Tibial artery (tissue), 4 donors: ENCODE measurements around the gene ZNF831.

Source experiments
- DNase-seq, 2 donors: peaks; one replicate each; pipeline ENCODE4 v3.0.0-alpha.2; 2019
- H3K27ac ChIP-seq, 2 donors: fragments of 200-600 bp; sonication (generic) in 1 of 2; 1 replicate in 1 of 2; 2 replicates in 1 of 2; pipeline ENCODE4 v1.5.1; 2018 to 2019; ENCODE audit warnings: mild to moderate bottlenecking in 1 of 2
- H3K27me3 ChIP-seq, 2 donors: fragments of 200-600 bp; sonication (generic) in 1 of 2; one replicate each; pipeline versions ENCODE4 v1.5.1 to v1.6.0; 2016 to 2019
- H3K36me3 ChIP-seq, 3 donors: fragments of 200-600 bp; sonication (generic) in 2 of 3; one replicate each; pipeline ENCODE4 v1.5.1; 2016 to 2019; ENCODE audit warnings: mild to moderate bottlenecking in 2 of 3
- H3K4me1 ChIP-seq, 4 donors: fragments of 200-600 bp; sonication (generic) in 2 of 4; 1 replicate in 3 of 4; 2 replicates in 1 of 4; pipeline ENCODE4 v1.5.1; 2016 to 2019
- H3K4me3 ChIP-seq, 2 donors: fragments of 200-600 bp; sonication (generic) in 1 of 2; 1 replicate in 1 of 2; 2 replicates in 1 of 2; pipeline ENCODE4 v1.5.1; 2018 to 2019; ENCODE audit warnings: mild to moderate bottlenecking in 2 of 2
- H3K9me3 ChIP-seq, 3 donors: fragments of 200-600 bp; sonication (generic) in 1 of 3; one replicate each; pipeline ENCODE4 v1.5.1; 2016 to 2019
- intact Hi-C: fragments of 100-400 bp; cut with DNase I; formaldehyde crosslinking; loops from one replicate; pipeline ENCODE4 v1.15.0; 2023; ENCODE audit warnings: low total_unique reads
- TF ChIP-seq, protein P1 (sequence below), 2 experiments: fragments of 200-600 bp in 1 of 2; fragments of 450-650 bp in 1 of 2; IDR thresholded peaks; one replicate each; pipeline ENCODE4 v1.5.1; 2017 to 2019; ENCODE audit warnings: antibody characterized with exemption in 2 of 2, mild to moderate bottlenecking in 1 of 2, moderate library complexity in 1 of 2

ZNF831 gene

DNA sequence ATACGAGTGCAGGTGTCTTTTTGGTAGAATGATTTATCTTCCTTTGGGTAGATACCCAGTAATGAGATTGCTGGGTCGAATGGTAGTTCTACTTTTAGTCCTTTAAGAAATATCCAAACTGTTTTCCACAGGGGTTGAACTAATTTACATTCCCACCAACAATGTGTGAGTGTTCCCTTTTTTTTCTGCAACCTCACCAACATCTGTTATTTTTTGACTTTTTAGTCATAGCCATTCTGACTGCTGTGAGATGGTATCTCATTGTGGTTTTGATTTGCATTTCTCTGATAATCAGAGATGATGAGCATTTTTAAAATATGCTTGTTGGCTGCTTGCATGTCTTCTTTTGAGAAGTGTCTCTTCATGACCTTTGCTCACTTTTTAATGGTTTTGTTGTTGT is 1.9 kb upstream of the ZNF831 start:
- no peak for DNase-seq
- H3K4me1 ChIP-seq, result no peaks in the 10 kb centered on the region
- intact Hi-C loops, result no loop called here

GRCh38 chr20:59164686-59165391 is 1.2 kb downstream of the ZNF831 start:
- Histone ChIP-seq H3K27ac (no peak overlapping the region), H3K9me3 (no peaks in the 10 kb centered on the region), H3K36me3 (no peaks in the 10 kb centered on the region), H3K4me3 (no peak overlapping the region), H3K4me1 (no peaks in the 10 kb centered on the region), H3K27me3 (peaks cover 0 to 12% of the 10 kb centered on the region in 2 donors)
- intact Hi-C loops, result no loop called here
- DNase-seq, result no peak
- TF ChIP-seq, protein P1, sequence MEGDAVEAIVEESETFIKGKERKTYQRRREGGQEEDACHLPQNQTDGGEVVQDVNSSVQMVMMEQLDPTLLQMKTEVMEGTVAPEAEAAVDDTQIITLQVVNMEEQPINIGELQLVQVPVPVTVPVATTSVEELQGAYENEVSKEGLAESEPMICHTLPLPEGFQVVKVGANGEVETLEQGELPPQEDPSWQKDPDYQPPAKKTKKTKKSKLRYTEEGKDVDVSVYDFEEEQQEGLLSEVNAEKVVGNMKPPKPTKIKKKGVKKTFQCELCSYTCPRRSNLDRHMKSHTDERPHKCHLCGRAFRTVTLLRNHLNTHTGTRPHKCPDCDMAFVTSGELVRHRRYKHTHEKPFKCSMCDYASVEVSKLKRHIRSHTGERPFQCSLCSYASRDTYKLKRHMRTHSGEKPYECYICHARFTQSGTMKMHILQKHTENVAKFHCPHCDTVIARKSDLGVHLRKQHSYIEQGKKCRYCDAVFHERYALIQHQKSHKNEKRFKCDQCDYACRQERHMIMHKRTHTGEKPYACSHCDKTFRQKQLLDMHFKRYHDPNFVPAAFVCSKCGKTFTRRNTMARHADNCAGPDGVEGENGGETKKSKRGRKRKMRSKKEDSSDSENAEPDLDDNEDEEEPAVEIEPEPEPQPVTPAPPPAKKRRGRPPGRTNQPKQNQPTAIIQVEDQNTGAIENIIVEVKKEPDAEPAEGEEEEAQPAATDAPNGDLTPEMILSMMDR (IDR thresholded peaks at IDR 0.05), result no peak

More for the DNA sequence above, 1.9 kb upstream of the ZNF831 start:
- H3K9me3 ChIP-seq, result no peaks in the 10 kb centered on the region
- H3K36me3 ChIP-seq, result no peaks in the 10 kb centered on the region
- TF ChIP-seq, protein P1 (IDR thresholded peaks at IDR 0.05), result no peak
- H3K27me3 ChIP-seq, result peaks cover 0 to 16% of the 10 kb centered on the region in 2 donors
- H3K27ac ChIP-seq, result no peak overlapping the region
- H3K4me3 ChIP-seq, result no peak overlapping the region

DNA sequence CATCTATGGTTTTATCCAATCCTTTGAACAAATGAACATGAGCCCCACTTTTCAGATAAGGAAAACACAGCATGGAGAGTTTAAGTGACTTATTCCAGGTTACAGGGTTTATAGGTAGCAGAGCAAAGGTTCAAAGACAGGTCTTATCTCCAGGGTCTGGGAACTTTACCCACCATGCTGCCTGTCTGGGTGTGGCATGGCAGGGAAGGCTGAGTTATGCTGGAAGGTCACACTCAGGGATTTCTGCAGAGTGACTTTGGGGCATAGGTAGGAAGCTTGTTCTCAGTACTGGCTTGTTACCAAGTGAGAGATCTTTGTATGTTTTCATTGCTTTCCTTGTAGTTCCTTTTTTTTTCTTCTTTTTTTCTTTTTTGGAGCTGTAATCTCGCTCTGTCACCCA is 1.8 kb downstream of the ZNF831 start:
- DNase-seq, result no peak
- no peak overlapping the region for H3K27ac ChIP-seq

GRCh38 chr20:59165891-59166709 is 2.5 kb downstream of the ZNF831 start:
- H3K27me3 ChIP-seq, result peaks cover 0 to 7% of the 10 kb centered on the region in 2 donors
- TF ChIP-seq, protein P1 (IDR thresholded peaks at IDR 0.05), result no peak
- H3K4me3 ChIP-seq, result no peak overlapping the region
- no peaks in the 10 kb centered on the region for H3K9me3 ChIP-seq
- no peaks in the 10 kb centered on the region for H3K36me3 ChIP-seq
- H3K4me1 ChIP-seq, result no peaks in the 10 kb centered on the region
- intact Hi-C loops, result no loop called here
- DNase-seq, result no peak
- no peak overlapping the region for H3K27ac ChIP-seq

More for the DNA sequence above, 1.8 kb downstream of the ZNF831 start:
- H3K36me3 ChIP-seq, result no peaks in the 10 kb centered on the region
- TF ChIP-seq, protein P1 (IDR thresholded peaks at IDR 0.05), result no peak
- H3K4me1 ChIP-seq, result no peaks in the 10 kb centered on the region
- intact Hi-C loops, result no loop called here
- no peak overlapping the region for H3K4me3 ChIP-seq
- H3K27me3 ChIP-seq, result peaks cover 0 to 7% of the 10 kb centered on the region in 2 donors
- H3K9me3 ChIP-seq, result no peaks in the 10 kb centered on the region

GRCh38 chr20:59170406-59171349 is 7.1 kb downstream of the ZNF831 start:
- Histone ChIP-seq H3K36me3 (no peaks in the 10 kb centered on the region), H3K9me3 (no peaks in the 10 kb centered on the region), H3K4me3 (no peak overlapping the region), H3K27me3 (peaks cover 0 to 21% of the 10 kb centered on the region in 2 donors), H3K4me1 (no peaks in the 10 kb centered on the region), H3K27ac (no peak overlapping the region)
- DNase-seq, result no peak
- intact Hi-C loops, result no loop called here
- TF ChIP-seq, protein P1 (IDR thresholded peaks at IDR 0.05), result no peak
